WTC11 (cell line): ENCODE data around the gene C11orf21. TPM values are rescaled to one million over a fixed set of nuclear protein-coding genes. Genes with fewer than 3 reads are reported as not detected.
A peak's percentile ranks its signal among the peaks of the same experiment; 100 is the strongest.

ENCODE experiments used
- ATAC-seq: fragments of 200-7000 bp; cut with Tn5 transposase; 2 replicates; pipeline ENCODE4 v1.10.0; 2021; ENCODE audit warnings: mild to moderate bottlenecking, moderate library complexity
- CTCF ChIA-PET: fragments of 300-600 bp; sonication (Branson Sonifier 250); formaldehyde crosslinking; loops from one replicate; lab custom pipeline; 2021; ENCODE audit warnings: antibody characterized with exemption; lab: Charles Lee
- POLR2A ChIA-PET: fragments of 350-600 bp; sonication (Branson Sonifier 250); formaldehyde crosslinking; loops from one replicate; lab custom pipeline; 2021; ENCODE audit warnings: antibody characterized with exemption; lab: Charles Lee
- DNase-seq: peaks from one replicate; pipeline ENCODE4 v3.0.0; 2021; ENCODE audit warnings: low spot score
- H3K27ac Mint-ChIP-seq: 2 replicates; pipeline ENCODE4 v1.8.0; 2021; ENCODE audit warnings: mixed read lengths
- H3K27me3 Mint-ChIP-seq: 2 replicates; pipeline ENCODE4 v1.8.0; 2021; ENCODE audit warnings: low read depth, mild to moderate bottlenecking, moderate library complexity, mixed read lengths
- H3K36me3 Mint-ChIP-seq: 2 replicates; pipeline ENCODE4 v1.8.0; 2021; ENCODE audit warnings: mixed read lengths
- H3K4me1 Mint-ChIP-seq: 2 replicates; pipeline ENCODE4 v1.8.0; 2022; ENCODE audit warnings: mixed read lengths
- H3K4me3 Mint-ChIP-seq: 2 replicates; pipeline ENCODE4 v1.8.0; 2021; ENCODE audit warnings: mild to moderate bottlenecking, moderate library complexity, mixed read lengths
- H3K9me3 Mint-ChIP-seq: 2 replicates; pipeline ENCODE4 v1.8.0; 2021; ENCODE audit warnings: mixed read lengths
- FOXK1 ChIP-seq: sonication (generic); formaldehyde crosslinking; IDR thresholded peaks from 2 replicates; pipeline ENCODE4 v1.8.0; 2022; ENCODE audit warnings: mild to moderate bottlenecking, moderate library complexity, missing genetic modification reagents
- FOXP1 ChIP-seq: sonication (generic); formaldehyde crosslinking; IDR thresholded peaks from 2 replicates; pipeline ENCODE4 v1.8.0; 2022; ENCODE audit warnings: missing genetic modification reagents, mild to moderate bottlenecking, moderate library complexity, borderline replicate concordance
- MYBL2 ChIP-seq: sonication (generic); formaldehyde crosslinking; IDR thresholded peaks from 2 replicates; pipeline ENCODE4 v1.8.1; 2023; ENCODE audit warnings: mild to moderate bottlenecking, moderate library complexity, missing genetic modification reagents
- RORB ChIP-seq: fragments of 250-450 bp; sonication (Bioruptor Pico); IDR thresholded peaks from 2 replicates; pipeline ENCODE4 v1.9.0; 2021; ENCODE audit warnings: mild to moderate bottlenecking
- SMAD3 ChIP-seq: sonication (generic); formaldehyde crosslinking; IDR thresholded peaks from 2 replicates; pipeline ENCODE4 v1.8.0; 2022; ENCODE audit warnings: missing genetic modification reagents, mild to moderate bottlenecking, borderline replicate concordance
- TP53 ChIP-seq: sonication (generic); formaldehyde crosslinking; IDR thresholded peaks from 2 replicates; pipeline ENCODE4 v1.8.1; 2023; ENCODE audit warnings: mild to moderate bottlenecking, missing genetic modification reagents
- ZNF121 ChIP-seq: sonication (generic); formaldehyde crosslinking; IDR thresholded peaks from 2 replicates; pipeline ENCODE4 v1.8.0; 2023; ENCODE audit warnings: missing genetic modification reagents
- ZNF317 ChIP-seq: sonication (generic); formaldehyde crosslinking; IDR thresholded peaks from 2 replicates; pipeline ENCODE4 v1.8.1; 2023; ENCODE audit warnings: low read depth, mild to moderate bottlenecking, moderate library complexity, missing genetic modification reagents, borderline replicate concordance
- total RNA-seq: library from RNA; stranded (reverse); gene quantifications from 3 replicates; pipeline ENCODE4 v1.2.3, GENCODE V29; 2021
- TF ChIP-seq, protein P1 (sequence below): fragments of 250-450 bp; sonication (Bioruptor Pico); IDR thresholded peaks from 2 replicates; pipeline ENCODE4 v1.9.0; 2021; ENCODE audit warnings: moderate library complexity, mild to moderate bottlenecking, inconsistent platforms, borderline replicate concordance
- TF ChIP-seq, protein P2 (sequence below): sonication (generic); formaldehyde crosslinking; IDR thresholded peaks from 2 replicates; pipeline ENCODE4 v1.8.1; 2023; ENCODE audit warnings: mild to moderate bottlenecking, missing genetic modification reagents, moderate library complexity
- TF ChIP-seq, protein P3 (sequence below): fragments of 250-450 bp; sonication (Bioruptor Pico); IDR thresholded peaks from 2 replicates; pipeline ENCODE4 v1.9.0; 2021; ENCODE audit warnings: mild to moderate bottlenecking, borderline replicate concordance
- TF ChIP-seq, protein P4 (sequence below): sonication (generic); formaldehyde crosslinking; IDR thresholded peaks from 2 replicates; pipeline ENCODE4 v1.8.1; 2023; ENCODE audit warnings: mild to moderate bottlenecking, missing genetic modification reagents, moderate library complexity
- TF ChIP-seq, protein P5 (sequence below): sonication (generic); formaldehyde crosslinking; IDR thresholded peaks from 2 replicates; pipeline ENCODE4 v1.8.1; 2023; ENCODE audit warnings: mild to moderate bottlenecking, missing genetic modification reagents
- TF ChIP-seq, protein P6 (sequence below): sonication (generic); formaldehyde crosslinking; IDR thresholded peaks from 2 replicates; pipeline ENCODE4 v1.8.1; 2022; ENCODE audit warnings: mild to moderate bottlenecking, missing genetic modification reagents, moderate library complexity, borderline replicate concordance
- TF ChIP-seq, protein P7 (sequence below): sonication (generic); formaldehyde crosslinking; IDR thresholded peaks from 2 replicates; pipeline ENCODE4 v1.8.0; 2022; ENCODE audit warnings: mild to moderate bottlenecking, missing genetic modification reagents

The C11orf21 gene
- total RNA-seq, 1 experiment from 2014 or later, result 0.24 TPM

DNA sequence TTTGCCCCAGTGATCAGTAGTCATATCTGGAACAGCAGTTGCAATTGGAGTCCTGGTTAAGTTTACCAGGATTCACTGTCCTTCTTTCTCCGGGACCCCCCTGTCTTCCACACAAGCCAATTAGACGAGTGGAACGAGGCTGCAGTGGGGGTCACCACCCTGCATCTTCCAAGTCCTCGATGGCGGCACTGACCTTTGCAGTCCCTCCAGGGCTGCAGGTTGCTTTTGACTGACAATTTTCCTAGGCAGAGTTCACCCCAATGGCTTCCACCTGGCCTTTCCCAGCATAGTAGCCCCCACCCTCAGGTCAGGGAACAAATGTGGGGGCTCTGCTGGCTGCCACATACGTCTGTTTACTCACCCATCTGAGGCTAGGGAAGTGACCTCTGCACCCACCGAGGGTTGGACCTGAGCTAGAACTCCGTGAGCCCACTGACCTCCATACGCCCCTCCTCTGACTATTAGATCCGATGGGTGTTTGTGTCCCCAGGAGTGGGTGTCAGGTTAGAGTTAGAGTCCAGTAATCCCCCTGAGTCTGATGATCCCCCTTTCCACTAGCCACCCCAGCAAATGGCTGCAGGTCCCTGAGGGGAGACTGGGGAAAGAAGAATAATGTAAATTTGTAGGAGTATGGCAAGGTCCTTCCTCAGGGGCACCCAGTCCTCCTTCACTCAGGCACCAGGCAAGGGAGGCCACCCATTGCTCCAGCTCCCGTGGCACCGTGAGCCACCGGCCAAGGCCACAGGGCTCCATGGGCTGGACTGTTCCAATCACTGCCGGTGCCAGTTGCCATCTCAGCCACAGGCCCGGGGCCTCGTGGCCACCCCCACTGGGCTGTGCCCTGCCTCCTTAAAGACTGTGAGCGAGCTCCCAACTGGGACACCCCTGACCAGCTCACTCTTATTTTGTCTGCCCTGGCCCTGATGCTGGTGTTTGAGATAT lies 5.5 kb downstream of the C11orf21 start:
- no peak for ATAC-seq
- H3K27ac Mint-ChIP-seq, result no peak overlapping the region
- H3K36me3 Mint-ChIP-seq, result no peaks in the 10 kb centered on the region
- CTCF ChIA-PET, result interaction anchor here (1.2 to 5.0 kb wide), 3 partner anchors 9 to 110 kb away, joined by 3 to 58 read pairs (median 6); no protein-coding TSS in a partner anchor
- H3K4me3 Mint-ChIP-seq, result no peak overlapping the region
- H3K9me3 Mint-ChIP-seq, result no peaks in the 10 kb centered on the region
- H3K4me1 Mint-ChIP-seq, result no peaks in the 10 kb centered on the region
- TF ChIP-seq RORB (CRISPR knock-in tag) (no peak), SMAD3 (no peak), FOXK1 (CRISPR knock-in tag) (no peak)
- TF ChIP-seq, protein P1, sequence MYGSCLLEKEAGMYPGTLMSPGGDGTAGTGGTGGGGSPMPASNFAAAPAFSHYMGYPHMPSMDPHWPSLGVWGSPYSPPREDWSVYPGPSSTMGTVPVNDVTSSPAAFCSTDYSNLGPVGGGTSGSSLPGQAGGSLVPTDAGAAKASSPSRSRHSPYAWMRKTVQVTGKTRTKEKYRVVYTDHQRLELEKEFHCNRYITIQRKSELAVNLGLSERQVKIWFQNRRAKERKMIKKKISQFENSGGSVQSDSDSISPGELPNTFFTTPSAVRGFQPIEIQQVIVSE, result no peak
- no peak for DNase-seq
- POLR2A ChIA-PET, result no interaction called here
- H3K27me3 Mint-ChIP-seq, result peaks cover 14% of the 10 kb centered on the region

DNA sequence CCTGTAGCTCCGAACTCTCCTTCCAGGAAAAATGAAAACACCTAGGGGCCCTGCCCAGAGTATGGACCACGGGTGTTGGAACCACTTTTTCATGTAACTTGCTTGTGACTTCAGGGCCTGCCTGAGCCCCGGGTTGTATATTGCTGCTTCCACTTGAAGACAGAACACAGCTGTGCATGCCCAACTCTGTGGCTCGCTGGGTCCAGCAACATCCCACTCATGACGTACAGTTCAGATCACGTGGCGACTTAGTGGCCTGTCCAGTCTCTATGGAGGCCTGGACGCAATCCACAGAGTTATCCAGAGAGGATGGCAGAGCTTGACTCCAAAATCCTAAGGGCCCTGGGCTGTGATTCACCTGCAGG lies 6.8 kb downstream of the C11orf21 start:
- TF ChIP-seq TP53, result no peak
- TF ChIP-seq ZNF317 (CRISPR knock-in tag), result no peak
- TF ChIP-seq FOXP1 (CRISPR knock-in tag), result no peak
- no peak for TF ChIP-seq ZNF121 (CRISPR knock-in tag)
- Mint-ChIP-seq H3K4me1 (peaks cover 4% of the 10 kb centered on the region; the same call in 1 of the 2 replicates), H3K9me3 (no peaks in the 10 kb centered on the region), H3K4me3 (no peak overlapping the region), H3K27ac (no peak overlapping the region), H3K36me3 (no peaks in the 10 kb centered on the region), H3K27me3 (peaks cover 20% of the 10 kb centered on the region)
- ATAC-seq, result no peak
- ChIA-PET POLR2A (no interaction called here), CTCF (interaction anchor here (1.0 to 2.0 kb wide), 3 partner anchors 10 to 109 kb away, joined by 3 to 7 read pairs (median 6); no protein-coding TSS in a partner anchor)
- no peak for DNase-seq

DNA sequence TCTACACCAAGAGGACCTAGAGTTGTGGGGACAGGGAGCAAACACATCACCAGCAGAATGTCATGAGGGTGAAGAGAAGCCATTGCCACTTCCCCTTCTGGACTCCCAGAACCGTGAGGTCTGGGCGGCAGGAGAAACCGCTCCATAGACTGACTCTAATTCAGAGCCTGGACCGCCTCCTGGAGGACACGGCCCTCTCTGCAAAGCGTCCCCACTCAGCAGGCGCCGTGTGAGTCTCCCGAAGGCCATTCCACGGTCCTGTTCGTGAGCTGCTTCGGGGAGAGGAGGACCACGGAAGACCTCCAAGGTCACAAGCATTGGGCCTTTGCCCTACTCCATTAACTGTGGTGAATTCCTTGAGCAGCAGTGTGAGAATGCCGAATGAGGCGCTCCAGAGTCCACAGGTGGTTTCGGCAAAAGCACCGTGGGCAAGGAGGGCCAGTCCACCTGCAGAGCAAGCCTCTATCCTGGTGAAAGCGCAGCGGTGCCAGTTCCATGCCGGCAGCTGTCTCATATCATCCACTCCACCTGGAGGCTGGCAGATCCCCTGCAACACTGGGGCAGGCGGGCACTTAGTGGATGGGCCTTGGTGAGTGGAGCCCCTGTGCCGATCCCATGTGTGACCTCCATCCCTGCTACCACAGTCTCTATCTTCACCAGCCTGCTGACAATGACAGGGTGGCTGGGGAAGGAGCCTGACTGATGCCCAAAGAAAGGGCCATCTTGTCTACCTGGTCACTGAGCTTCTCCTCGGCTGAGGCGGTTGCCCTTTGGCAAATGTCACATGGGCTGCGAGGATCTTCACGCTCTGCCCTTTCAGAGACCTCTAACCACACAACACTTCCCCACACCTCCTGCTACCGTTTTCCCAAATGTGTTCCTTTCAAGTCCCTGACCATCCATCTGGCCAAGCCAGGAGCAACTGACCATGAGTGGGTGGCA lies 7.5 kb downstream of the C11orf21 start:
- no peak overlapping the region for H3K4me3 Mint-ChIP-seq
- CTCF ChIA-PET, result interaction anchor here (1.0 to 2.0 kb wide), 3 partner anchors 11 to 108 kb away, joined by 3 to 7 read pairs (median 6); no protein-coding TSS in a partner anchor
- no peak for DNase-seq
- peaks cover 27% of the 10 kb centered on the region for H3K27me3 Mint-ChIP-seq
- POLR2A ChIA-PET, result no interaction called here
- H3K4me1 Mint-ChIP-seq, result peaks cover 8% of the 10 kb centered on the region; the same call in 1 of the 2 replicates
- no peaks in the 10 kb centered on the region for H3K9me3 Mint-ChIP-seq
- peak; percentile 51 for ATAC-seq
- H3K36me3 Mint-ChIP-seq, result no peaks in the 10 kb centered on the region
- peak overlapping the region; percentile 13; the same call in 1 of the 2 replicates for H3K27ac Mint-ChIP-seq
- TF ChIP-seq, protein P2, sequence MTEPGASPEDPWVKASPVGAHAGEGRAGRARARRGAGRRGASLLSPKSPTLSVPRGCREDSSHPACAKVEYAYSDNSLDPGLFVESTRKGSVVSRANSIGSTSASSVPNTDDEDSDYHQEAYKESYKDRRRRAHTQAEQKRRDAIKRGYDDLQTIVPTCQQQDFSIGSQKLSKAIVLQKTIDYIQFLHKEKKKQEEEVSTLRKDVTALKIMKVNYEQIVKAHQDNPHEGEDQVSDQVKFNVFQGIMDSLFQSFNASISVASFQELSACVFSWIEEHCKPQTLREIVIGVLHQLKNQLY (CRISPR knock-in tag), result no peak
- TF ChIP-seq, protein P3, sequence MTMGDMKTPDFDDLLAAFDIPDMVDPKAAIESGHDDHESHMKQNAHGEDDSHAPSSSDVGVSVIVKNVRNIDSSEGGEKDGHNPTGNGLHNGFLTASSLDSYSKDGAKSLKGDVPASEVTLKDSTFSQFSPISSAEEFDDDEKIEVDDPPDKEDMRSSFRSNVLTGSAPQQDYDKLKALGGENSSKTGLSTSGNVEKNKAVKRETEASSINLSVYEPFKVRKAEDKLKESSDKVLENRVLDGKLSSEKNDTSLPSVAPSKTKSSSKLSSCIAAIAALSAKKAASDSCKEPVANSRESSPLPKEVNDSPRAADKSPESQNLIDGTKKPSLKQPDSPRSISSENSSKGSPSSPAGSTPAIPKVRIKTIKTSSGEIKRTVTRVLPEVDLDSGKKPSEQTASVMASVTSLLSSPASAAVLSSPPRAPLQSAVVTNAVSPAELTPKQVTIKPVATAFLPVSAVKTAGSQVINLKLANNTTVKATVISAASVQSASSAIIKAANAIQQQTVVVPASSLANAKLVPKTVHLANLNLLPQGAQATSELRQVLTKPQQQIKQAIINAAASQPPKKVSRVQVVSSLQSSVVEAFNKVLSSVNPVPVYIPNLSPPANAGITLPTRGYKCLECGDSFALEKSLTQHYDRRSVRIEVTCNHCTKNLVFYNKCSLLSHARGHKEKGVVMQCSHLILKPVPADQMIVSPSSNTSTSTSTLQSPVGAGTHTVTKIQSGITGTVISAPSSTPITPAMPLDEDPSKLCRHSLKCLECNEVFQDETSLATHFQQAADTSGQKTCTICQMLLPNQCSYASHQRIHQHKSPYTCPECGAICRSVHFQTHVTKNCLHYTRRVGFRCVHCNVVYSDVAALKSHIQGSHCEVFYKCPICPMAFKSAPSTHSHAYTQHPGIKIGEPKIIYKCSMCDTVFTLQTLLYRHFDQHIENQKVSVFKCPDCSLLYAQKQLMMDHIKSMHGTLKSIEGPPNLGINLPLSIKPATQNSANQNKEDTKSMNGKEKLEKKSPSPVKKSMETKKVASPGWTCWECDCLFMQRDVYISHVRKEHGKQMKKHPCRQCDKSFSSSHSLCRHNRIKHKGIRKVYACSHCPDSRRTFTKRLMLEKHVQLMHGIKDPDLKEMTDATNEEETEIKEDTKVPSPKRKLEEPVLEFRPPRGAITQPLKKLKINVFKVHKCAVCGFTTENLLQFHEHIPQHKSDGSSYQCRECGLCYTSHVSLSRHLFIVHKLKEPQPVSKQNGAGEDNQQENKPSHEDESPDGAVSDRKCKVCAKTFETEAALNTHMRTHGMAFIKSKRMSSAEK (CRISPR knock-in tag), result no peak
- TF ChIP-seq, protein P4, sequence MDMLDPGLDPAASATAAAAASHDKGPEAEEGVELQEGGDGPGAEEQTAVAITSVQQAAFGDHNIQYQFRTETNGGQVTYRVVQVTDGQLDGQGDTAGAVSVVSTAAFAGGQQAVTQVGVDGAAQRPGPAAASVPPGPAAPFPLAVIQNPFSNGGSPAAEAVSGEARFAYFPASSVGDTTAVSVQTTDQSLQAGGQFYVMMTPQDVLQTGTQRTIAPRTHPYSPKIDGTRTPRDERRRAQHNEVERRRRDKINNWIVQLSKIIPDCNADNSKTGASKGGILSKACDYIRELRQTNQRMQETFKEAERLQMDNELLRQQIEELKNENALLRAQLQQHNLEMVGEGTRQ (CRISPR knock-in tag), result no peak
- TF ChIP-seq, protein P5, sequence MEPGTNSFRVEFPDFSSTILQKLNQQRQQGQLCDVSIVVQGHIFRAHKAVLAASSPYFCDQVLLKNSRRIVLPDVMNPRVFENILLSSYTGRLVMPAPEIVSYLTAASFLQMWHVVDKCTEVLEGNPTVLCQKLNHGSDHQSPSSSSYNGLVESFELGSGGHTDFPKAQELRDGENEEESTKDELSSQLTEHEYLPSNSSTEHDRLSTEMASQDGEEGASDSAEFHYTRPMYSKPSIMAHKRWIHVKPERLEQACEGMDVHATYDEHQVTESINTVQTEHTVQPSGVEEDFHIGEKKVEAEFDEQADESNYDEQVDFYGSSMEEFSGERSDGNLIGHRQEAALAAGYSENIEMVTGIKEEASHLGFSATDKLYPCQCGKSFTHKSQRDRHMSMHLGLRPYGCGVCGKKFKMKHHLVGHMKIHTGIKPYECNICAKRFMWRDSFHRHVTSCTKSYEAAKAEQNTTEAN (CRISPR knock-in tag), result no peak
- TF ChIP-seq, protein P6, sequence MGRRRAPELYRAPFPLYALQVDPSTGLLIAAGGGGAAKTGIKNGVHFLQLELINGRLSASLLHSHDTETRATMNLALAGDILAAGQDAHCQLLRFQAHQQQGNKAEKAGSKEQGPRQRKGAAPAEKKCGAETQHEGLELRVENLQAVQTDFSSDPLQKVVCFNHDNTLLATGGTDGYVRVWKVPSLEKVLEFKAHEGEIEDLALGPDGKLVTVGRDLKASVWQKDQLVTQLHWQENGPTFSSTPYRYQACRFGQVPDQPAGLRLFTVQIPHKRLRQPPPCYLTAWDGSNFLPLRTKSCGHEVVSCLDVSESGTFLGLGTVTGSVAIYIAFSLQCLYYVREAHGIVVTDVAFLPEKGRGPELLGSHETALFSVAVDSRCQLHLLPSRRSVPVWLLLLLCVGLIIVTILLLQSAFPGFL (CRISPR knock-in tag), result no peak
- TF ChIP-seq, protein P7, sequence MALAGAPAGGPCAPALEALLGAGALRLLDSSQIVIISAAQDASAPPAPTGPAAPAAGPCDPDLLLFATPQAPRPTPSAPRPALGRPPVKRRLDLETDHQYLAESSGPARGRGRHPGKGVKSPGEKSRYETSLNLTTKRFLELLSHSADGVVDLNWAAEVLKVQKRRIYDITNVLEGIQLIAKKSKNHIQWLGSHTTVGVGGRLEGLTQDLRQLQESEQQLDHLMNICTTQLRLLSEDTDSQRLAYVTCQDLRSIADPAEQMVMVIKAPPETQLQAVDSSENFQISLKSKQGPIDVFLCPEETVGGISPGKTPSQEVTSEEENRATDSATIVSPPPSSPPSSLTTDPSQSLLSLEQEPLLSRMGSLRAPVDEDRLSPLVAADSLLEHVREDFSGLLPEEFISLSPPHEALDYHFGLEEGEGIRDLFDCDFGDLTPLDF (CRISPR knock-in tag), result no peak
- no peak for TF ChIP-seq MYBL2 (CRISPR knock-in tag)
